GM15510 (cell line): ENCODE data around the gene TBC1D9B.

Experiments
- POLR2A ChIP-seq: IDR thresholded peaks from 3 replicates; pipeline ENCODE4 v1.6.1; 2011; ENCODE audit warnings: borderline replicate concordance; ENCODE audit not compliant: insufficient read length; ENCODE audit errors: extremely low read depth

Gene TBC1D9B

DNA sequence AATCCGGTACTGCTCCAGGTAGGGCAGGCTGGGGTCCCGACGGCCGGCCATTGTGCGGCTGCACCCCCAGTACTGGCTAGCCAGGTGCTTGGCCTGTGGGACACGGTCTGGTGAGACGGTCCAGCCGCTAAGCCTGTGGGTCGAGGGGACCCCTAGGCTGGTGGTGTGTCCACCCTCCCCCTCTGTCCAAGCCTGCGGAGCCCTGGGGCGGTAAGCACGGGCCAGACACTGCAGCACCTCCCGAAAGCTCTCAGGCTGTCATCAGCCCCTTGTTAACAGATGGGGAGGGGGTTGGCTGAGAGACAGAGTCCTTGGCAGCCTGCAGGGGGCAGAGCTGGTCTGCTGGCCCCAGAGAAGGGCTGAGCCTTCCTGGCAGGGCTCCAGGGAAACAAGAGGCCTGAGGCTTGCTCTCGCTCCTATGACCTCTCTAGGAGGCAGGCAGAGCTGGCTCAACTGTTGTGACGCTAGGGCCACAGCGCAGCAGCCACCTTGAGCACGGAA lies 37.2 kb downstream of the TBC1D9B start:
- TF ChIP-seq POLR2A = no peak

DNA sequence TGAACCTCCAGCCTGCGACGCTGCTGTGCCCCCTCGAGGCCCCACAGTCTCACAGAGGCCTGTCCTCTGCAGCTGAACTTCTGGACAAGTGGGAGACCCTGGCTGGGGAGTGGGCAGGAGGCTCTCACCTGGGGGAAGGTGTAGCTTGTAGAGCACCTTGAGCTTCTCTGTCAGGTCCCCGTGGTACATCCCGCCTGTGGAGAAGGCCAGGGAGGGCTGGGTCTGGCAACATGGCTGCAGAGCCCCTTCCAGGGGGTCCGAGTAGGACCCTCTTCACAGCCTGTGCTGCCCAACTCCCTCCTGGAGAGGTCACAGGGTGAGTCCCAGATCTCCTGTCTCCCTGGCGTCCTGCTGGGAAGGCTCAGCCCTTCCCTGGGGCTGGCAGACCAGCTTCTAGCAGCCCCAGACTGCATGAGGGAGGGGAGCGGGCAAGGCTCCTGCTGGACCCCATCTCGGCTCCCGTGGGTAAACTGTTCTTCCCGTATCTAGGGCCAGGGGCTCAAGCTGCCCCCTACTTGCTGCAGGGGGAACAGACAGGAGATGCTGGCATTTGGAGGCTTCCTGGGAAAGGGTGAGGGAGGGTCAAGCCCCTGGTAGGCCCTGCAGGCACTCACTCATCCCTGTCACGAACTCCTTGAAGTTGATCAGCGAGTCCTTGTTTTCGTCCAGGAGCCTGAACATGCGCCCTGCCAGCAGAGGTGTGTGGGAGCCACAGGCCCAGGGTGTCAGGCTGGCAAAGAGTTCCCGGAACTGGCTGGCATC lies 37.9 kb downstream of the TBC1D9B start:
- TF ChIP-seq POLR2A = no peak

DNA sequence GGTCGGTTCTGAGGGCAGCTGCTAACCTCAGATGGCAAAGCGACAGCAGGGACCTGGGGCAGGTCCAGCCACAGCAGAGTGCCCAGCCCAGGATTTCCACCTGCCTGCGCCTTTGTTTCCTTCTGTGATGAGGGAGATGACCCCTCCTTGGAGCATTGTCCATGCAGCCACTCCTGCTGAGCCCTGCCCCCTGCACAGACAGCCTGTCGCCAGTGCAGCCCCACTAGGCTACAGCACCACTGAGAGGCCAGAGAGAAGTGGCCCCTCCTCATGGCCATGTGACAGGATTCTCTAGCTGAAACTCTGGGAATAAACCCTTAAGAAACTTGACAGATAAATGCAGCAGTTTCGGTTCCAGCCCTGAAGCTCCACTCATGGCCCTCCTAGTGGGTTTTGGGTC lies 38.6 kb downstream of the TBC1D9B start:
- TF ChIP-seq POLR2A = no peak

DNA sequence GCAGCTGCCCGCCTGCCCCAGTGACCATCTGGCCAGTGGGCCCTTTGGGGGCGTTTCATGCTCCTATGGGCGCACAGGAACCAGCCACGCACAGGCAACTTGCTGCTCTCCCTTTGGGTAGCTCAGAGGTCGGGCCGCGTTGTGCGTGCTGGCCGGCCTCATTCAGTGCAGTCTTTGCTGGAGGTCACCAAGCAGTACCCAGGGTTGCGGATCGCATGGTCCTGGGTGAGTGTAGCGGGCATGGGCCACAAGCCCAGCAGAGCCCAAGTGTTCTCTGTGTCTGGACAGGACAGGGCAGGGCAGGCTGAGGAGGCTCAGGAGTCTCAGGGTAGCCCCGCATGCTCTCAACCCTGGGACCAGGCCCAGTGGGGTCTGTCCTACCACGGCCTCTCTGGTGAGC lies 39.2 kb downstream of the TBC1D9B start:
- TF ChIP-seq POLR2A = no peak

DNA sequence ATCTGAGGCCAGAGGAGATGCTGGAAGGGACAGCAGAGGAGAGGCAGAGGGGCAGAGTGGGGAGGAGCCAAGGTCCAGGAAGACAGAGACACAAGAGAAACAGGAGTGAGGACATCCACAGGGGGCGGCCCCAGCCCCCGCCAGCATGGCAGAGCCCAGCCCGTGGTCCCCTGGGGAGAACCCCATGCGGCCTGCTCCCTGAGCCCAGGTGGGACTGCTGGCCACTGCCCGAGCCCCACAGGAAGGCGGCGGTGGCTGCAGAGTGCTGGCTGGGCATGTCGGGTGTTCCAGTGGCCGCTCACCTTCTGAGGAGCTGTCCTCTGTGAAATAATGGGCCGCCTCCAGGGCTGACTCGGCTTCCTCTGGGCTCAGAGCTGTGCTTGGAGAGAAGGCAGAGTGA lies 40.2 kb downstream of the TBC1D9B start:
- no peak for TF ChIP-seq POLR2A

DNA sequence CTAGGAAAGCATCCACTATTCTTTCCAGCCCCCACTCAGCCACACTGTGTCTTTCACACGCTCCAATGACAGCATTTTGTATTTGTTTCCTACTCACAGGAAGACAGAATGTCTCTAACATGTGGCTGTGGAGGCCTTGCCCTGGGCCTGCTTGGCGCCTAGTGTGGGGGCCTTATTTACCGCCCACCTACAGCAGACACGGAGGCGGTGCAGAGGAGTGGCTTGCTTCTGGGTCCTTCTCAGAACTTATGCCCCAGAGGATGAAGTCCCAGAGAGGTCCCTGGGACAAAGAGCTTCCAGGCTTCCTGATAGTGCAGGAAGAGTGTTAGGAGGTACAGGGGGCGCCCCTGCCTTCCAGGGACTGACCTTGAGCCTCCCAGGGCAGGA lies 40.6 kb downstream of the TBC1D9B start:
- TF ChIP-seq POLR2A = no peak

DNA sequence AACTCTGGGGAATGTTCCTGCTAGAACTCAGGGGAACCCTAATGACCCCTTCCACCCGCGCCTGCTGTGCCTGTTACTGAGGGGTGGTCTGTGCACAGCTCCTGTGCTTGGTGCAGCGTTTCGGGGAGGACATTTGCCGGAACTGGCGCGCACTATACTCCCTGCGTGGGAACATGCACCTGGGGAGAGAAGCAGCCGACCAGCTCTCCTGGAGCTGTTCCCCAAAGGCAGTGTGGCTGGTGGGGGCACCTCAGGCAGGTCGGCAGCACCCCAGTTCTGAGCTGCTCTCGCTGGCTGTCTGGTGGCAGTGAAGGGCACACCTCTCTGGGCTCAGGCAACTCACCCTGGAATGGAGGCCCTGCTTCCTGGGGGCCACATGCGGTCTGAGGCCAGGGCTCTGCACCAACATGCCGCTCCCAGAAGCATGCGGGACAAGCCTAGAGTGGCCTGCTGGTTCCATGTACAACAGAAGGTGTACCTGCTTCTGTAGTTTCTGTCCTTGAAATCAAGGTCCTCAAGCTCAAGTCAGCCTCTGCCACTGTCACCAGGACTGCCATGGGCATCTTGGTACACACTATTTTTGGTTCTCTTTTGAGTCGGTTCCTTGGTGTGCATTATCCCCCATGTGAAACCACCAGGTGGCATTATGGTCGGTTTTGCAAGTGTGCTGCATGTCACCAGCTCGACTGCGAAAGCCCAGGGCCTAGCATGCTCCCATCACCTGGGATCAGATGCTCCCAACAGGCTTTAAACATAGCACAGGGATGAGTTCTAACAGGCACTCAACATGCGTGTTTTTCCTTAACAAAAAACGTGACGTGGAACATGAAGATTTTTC lies 41.2 kb downstream of the TBC1D9B start:
- TF ChIP-seq POLR2A = no peak

DNA sequence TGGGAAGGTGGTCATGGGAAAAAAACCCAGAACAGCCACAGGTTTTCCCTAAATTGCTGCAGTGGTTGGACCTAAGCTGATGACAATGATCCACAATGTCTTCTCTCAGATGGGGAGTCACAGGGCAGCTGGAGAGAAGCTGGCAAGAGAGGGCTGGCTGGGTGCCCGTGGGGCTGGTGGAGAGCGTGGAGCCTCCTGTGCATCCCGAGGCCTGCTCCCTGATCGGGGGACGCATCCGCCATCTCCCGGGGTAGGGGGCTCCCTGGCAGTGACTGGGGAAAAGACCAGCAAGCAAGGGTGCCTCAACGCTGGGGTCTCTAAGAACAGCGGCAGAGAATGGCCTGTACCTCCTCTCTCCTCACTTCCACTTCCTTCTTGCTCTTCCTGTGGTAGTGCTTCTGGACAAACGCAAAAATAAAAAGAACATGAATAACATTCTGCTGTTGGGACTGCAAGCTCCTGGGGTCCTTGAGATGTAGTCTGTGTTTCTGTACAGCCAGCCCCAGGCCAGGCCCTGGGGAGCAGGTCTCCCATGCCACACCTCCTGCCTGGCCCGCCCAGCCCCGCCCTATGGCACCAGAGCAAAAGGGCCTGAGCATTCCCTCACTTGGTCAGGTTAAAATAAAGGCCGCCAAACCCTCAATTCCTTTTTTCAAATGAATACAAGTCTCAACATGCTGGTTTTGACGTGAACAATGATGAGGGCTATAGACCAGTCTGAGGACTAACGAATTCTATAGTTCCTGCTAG lies 42.0 kb downstream of the TBC1D9B start:
- TF ChIP-seq POLR2A = no peak

DNA sequence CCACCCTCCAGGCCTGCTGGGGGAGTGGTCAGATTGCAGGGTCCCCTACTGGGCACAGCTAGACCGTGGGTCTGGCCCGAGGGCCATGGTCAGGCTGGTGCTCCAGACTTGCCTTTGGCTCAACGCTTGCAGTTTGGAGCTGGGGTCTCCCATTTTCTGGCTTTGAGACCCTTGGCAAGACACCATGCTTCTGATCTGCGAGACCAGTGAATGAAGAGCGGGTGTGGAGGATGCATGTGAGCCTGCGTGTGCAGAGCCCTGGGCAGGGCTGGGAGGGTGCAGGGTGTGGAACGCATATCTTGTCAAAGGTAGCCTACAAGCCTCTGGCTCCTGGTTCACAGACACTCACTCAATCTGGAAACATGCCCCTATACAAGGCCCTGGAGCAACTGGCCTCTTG lies 43.0 kb downstream of the TBC1D9B start:
- TF ChIP-seq POLR2A = no peak

DNA sequence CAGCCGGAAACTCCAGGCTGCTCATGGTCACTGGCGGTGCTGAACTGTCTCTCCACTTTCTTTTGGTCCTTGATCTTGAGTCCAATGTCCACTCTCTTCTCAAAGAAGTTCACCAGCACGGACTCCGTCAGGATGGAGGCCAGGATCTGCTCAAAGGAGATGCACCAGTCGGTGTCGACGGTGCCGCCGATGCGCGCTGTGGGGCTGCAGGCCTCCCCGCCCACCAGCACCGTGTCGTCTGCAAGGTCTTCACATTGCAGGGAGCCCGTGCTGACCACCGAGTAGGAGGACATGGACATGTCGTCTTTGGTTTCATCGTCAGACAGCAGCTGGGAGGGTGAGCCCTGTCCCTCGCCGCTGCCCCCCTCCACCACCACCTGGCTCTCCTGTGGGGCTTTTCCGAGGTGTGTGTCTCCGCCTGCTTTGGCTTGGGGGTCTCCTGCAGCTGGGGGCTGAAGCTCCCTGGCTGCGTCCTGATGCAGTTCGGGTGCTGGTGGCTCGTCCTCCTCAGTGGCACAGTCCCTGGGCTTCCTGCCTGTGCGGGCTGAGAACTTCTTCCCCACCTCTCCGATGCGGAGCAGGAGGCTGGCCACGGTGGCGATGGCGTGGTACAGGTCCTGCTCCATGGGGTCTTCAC lies 44.1 kb downstream of the TBC1D9B start:
- no peak for TF ChIP-seq POLR2A

DNA sequence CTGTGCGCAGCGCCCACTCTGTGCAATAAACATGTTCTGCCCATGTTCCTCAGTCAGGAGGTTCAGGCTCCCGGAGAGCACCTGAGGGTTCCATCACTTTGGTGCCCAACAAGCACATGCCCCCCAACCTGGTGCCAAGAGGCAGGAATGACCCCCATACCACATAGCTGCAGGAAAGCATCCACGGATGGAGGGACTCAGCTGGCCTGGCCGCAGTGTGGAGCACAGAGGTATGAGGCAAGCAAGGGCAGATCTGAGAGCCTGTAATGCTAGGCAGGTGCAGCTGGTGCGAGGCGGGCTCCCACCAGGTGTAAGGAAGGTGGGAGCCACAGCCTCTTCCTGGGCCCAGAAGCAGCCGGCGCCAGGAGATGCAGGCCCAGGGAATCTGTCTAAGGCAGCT lies 44.8 kb downstream of the TBC1D9B start:
- no peak for TF ChIP-seq POLR2A

DNA sequence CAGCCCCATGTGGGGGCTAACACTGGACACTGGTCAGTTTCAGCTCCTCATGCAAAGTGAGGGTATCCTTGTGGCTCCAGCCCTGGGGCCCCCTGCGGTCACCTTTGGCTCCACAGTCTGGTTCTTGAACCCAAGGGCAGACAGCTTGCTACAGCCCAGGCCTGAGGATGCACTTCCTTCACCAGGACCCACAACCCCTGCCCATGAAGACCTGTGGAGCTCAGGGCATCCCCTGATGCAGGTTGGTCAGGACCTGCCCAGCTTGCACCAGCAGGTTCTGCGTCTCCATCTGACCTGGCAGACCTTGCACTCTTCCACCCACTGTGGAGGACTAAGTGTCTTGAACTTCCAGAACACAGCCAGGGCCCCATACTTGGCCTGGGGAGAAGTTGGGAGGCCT lies 45.4 kb downstream of the TBC1D9B start:
- TF ChIP-seq POLR2A = no peak

DNA sequence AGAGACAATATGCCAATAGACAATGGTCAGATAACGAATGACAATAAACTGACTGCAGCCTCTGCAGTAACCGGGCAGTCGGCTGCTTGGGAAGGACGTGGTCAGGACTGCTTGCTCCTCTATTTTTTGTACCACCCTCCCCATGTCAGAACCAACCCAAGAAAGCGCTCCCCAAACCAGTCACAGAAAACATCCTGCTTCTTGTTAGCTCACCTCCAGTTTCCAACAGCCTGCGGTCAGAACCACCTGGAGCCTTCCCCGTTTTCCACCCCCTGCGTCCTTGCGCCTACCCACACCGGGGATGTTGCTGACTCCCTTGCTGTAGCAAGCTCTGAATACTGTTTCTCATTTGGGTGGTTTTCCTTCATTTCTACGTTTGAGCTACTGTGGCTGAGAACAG lies 47.4 kb downstream of the TBC1D9B start:
- TF ChIP-seq POLR2A = no peak

DNA sequence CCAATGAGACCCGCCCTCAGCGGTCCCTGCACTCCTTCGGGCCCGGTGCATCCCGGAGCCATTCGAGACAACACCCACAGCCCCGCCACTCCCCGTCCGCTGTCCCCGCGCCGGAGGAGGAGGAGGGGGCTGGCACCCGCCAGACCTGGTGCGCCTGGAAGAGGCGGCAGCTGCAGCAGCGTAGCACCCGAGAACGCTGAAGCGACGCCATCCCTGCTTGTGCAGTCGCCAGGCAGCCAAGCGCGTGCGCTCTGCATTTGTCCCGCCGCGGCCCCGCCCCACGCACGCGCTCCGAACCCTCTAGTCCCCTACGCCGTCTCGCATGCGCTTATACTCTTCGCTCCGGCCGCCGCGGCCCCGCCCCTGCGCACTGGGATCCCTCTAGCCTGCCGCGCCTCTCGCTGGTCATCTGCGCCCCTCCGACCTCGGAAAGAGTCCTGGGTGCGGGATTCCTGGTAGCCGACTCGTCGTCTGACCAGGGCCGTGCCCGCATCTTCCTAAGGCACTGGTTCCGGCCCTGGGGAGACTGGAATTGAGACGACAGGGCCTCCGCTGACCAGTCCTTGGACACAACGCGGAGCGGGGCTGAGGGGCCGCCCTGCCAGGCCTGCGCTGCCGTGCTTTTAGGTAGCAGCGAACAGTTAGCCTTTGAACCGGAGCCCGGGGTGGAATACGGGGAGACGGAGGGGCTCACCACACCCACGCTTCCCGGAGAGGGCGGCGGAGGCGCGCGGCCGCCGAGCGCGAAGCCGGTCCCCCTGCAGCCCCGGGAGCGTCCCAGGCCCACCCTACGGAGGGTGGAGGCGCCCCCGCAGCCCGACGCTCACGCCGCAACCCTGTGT lies 48.9 kb downstream of the TBC1D9B start, which contains the start of gene MRNIP:
Gene MRNIP, minus strand, starts transcription at position 232 of the 842 bp plus-strand sequence. Its CDS starts 21 bp downstream, at position 211.
- peak; percentile 68 for TF ChIP-seq POLR2A
